Activated gamma-delta T cell treated with Interleukin-2 at 50 U/mL for 16 hours (primary cell): ENCODE measurements around the gene LBHD2.

Experiments
- DNase-seq: peaks from one replicate; pipeline ENCODE4 v3.0.0-alpha.2; 2020

The LBHD2 gene

GRCh38 chr14:103122585-103122946 is 38.6 kb downstream of the LBHD2 start:
- DNase-seq = no peak

GRCh38 chr14:103122947-103123633 is 39.1 kb downstream of the LBHD2 start, which contains the start of gene TNFAIP2:
TNFAIP2 (plus strand) TSS chr14:103123461; CDS start chr14:103126458, 2,997 bp downstream.
- DNase-seq = no peak

- DNase-seq = no peak
Observed at GRCh38 chr14:103123634-103124500, 39.9 kb downstream of the LBHD2 start.

- no peak for DNase-seq
Observed at GRCh38 chr14:103124501-103125001, 40.5 kb downstream of the LBHD2 start.

GRCh38 chr14:103125098-103126070 is 41.4 kb downstream of the LBHD2 start:
- DNase-seq = no peak

- no peak for DNase-seq
Observed at GRCh38 chr14:103126088-103126872, 42.3 kb downstream of the LBHD2 start.

- no peak for DNase-seq
Observed at GRCh38 chr14:103126873-103127304, 42.9 kb downstream of the LBHD2 start.

GRCh38 chr14:103127356-103127755 is 43.3 kb downstream of the LBHD2 start:
- DNase-seq = no peak

- no peak for DNase-seq
Observed at GRCh38 chr14:103127861-103128598, 44.0 kb downstream of the LBHD2 start.

- DNase-seq = no peak
Observed at GRCh38 chr14:103128631-103129300, 44.8 kb downstream of the LBHD2 start.

- no peak for DNase-seq
Observed at GRCh38 chr14:103129301-103130016, 45.4 kb downstream of the LBHD2 start.

- no peak for DNase-seq
Observed at GRCh38 chr14:103130017-103130764, 46.2 kb downstream of the LBHD2 start.

- DNase-seq = no peak
Observed at GRCh38 chr14:103130965-103131364, 47.0 kb downstream of the LBHD2 start.

GRCh38 chr14:103131580-103131979 is 47.6 kb downstream of the LBHD2 start:
- DNase-seq = no peak

GRCh38 chr14:103132381-103133209 is 48.6 kb downstream of the LBHD2 start:
- DNase-seq = no peak

GRCh38 chr14:103133210-103134140 is 49.5 kb downstream of the LBHD2 start:
- no peak for DNase-seq

GRCh38 chr14:103134405-103134804 is 50.4 kb downstream of the LBHD2 start:
- DNase-seq = no peak
